HG02763 (cell line): ENCODE data around the gene DMD.
"Not testable (repeated sequence)": the region's sequence is repeated elsewhere in the genome, so short reads cannot be mapped to it uniquely, and the experiment has no call there.

Experiments used
- ATAC-seq: cut with Tn5 transposase; IDR thresholded peaks from one replicate; pipeline ENCODE4 v1.9.1; 2021; ENCODE audit warnings: mild to moderate bottlenecking, moderate library complexity; ENCODE audit not compliant: unreplicated experiment

The DMD gene

DNA sequence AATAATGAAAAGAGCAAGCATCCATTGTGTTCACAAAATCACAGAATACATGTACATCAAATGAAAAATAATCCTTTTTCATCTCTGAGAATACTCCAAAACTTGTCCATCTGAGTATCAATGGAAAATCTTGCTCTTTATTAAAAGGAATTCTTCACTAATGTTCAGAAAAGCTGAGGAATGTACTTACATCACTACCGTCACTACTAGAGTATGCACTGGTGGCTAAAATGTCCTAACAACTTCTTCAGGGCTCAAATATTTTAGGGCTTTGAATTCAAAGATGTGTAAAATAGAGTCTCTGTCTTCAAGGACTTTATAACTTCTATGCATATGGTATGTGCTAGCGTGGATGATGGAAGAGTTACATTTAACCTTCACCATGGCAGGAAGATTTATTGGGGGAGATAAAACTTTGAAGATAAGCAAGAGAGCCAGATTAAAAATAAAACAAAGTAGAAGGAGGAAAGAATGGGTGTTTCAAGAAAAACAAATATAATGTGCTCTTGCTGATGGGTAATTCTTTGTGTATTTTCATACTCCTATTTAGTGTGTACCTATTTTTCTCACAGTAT is 55.1 kb downstream of the DMD start:
- no peak for ATAC-seq

DNA sequence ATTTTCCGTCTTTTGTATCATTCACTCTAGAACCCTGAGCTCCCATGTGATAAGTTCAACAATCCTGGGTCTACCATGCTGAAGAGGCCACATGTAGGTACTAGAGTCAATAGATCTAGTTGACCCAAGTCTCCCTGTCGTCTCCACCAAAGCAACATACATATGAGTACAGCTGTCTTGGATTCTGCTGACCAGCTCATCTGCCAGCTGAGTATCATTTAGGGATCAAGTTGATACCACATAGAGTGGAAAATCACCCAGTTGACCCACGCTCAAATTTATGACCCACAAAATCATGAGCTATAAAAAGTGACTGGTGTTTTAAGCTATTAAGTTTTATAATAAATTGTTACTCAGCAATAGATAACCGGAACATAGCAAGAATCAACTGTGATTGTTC is 61.8 kb downstream of the DMD start:
- no peak for ATAC-seq

DNA sequence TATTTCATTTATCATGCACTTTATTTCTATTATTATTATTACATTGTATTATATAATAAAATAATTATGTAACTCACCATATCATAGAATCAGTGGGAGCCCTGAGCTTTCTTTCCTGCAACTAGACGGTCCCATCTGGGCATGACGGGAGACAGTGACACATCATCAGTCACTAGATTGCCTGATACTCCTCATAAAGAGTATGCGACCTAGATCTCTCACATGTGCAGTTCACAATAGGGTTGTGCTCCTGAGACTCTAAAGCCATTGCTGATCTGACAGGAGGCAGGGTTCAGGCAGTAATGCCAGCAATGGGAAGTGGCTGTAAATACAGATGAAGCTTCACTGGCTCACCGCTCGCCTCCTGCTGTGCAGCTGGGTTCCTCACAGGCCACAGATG is 62.3 kb downstream of the DMD start:
- no peak for ATAC-seq

DNA sequence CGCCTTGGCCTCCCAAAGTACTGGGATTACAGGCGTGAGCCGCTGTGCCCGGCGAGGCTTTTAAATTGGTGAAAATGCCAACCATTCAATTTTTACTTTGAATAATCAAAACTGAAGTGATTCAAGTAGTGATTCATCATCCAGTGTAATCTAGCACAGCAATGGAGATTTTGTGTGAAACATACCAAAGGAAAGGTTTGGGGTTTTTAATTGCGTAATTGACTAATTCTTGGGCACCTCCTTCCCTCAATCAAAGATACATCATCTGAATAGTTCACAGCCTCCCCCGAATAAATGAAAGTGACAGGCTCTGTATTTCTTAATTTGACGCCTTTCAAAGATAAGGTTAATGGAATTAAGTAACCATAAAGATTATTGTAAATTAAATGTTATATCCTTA is 69.0 kb downstream of the DMD start:
- ATAC-seq, result no peak

DNA sequence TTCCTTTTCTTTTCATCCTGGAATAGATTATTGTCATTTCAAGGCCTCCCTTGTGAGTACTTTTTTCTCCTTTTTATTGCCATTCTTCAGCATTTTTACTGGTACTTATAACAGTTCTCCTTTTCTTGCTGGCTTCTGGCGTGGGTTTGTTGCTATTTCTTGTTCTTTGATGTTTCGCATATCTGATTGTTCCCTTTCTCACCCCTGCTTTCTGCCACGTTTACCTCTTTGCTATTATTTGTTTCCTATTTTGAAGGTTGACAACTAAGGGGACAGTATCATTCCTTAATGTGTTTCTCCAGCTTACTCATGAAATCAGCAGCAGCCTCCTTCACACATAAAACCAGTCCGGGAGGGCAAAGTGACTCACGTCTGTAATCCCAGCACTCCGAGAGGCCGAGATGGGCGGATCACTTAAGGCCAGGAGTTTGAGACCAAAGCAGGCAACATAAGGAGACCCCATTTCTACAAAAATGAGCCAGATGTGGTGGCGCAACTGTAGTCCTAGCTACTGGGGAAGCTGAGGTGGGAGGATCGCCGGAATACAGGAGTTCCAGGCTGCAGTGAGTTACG is 72.6 kb downstream of the DMD start:
- ATAC-seq, result no peak

DNA sequence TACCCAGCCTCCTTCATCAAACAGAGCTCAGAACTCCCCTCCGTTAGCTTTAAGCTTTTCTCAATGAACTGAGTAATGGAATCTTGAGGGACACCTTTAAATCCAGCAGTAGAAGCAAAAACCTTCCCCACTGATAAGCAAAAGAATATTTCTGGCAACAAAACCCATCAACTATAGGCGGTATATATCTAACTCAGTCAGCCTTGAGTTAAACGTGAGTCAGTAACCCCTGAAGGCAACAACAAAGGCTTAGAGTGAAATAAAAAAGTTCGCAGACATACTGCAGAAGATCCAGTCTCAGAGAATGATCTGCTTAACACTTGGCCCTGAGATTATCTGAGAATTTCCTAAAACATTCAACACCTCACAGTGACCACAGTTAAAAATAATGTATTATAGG is 77.2 kb downstream of the DMD start:
- no peak for ATAC-seq

DNA sequence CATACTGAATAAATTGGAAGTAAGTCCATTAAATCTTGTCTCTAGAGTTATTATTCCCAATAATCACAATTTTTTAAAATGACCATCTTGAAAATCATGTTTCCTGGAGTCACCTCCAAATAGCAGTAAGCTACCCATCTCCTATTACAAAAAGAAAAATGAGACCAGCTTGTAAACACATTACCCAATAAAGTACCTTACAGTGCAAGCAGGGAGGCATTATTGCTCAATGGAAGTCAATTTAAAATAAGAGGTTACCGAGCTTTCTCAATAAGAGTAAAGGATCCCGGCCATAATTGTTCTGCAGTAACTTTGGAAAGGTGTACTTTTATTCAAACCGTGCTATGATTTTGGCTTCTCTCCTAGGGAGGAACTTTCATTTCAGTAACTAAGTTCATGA is 78.0 kb downstream of the DMD start:
- ATAC-seq, result no peak

DNA sequence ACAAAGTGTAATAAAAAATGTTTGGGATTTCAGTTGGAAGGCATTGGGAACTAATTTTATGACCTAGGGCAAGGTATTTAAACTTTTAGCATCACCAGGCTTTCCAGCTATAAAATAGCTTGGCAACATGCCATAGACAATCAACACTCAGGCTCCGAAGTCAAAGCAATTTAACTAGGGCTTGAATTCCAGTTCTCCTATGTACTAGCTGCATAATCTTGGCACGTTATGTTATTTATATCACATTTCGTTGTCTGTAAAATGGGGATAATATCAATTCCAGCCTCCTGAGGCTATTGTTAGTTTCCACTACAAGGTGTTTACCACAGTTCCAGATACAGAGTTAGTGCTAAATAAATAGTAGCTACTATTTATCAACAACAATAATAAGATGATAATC is 78.8 kb downstream of the DMD start:
- no peak for ATAC-seq

DNA sequence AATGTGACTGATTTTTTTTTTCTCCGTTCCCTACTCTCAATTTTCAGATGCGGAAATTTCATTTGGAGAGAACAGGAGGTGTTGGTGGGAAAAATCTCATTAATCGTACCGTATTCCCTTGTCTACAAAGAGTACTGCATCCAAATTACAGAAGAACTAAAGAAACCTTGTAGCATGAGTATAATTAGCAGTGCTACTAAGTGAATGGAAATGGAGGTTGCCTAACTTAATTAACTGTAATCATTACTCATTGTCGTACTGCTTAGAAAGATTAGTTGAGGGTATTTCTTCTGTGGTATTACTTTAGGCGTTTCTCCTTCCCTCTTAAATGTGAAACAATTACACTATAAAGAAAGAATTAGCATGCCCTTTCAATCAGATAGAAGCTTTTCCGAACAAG is 81.7 kb downstream of the DMD start:
- ATAC-seq, result no peak

DNA sequence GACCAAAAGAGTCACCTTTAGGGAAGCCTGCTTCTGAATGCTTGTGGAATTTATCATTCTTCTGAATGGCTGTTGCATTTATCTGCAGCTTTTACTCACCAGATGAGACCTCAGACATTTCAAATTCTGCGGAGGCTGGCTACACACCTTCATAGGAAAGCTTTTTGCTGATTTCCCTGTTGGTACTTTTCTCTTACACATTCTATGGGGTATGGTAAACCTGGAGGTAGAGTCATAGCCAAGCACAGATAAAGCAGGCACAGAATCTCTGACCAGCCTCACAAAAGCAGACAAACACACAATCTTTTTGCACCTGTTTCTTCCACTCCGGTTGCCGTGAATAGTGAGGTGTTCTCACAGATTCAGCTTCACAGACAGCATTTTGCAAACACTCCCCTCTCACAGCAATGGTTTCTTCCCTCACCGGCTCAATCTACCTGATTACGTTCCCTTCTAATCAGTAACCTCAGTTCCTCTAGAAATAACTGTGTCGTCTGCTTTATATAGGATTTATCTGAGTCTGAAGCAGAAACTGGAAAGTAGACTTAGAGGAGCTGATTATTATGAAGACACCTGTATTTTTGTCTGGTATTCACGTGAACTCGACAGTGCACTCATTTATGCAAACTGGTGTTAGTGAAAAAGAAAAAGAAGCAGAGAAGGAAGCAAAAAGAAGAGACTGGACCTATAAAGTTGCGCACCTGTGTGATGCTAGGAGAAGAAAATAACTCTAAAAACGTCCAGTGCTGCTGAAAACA is 83.1 kb downstream of the DMD start:
- no peak for ATAC-seq

DNA sequence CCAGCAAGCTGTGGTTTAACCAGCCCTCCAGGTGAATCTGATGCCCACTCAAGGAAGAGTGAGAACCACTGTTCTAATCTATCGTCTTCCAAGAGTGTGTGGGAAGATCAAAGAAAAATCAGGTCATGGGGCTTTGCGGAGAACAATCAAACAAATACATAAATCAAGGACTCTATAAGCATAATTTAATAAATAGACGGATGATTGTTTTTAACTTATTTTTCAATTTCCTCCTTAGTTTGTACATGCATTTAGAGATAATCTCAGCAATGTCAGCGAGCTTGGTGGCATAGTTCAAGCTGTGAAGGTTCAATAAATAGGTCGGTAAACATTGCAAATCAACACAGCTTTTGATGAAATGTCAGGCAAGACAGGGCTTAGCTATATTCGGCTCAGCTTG is 84.9 kb downstream of the DMD start:
- no peak for ATAC-seq

DNA sequence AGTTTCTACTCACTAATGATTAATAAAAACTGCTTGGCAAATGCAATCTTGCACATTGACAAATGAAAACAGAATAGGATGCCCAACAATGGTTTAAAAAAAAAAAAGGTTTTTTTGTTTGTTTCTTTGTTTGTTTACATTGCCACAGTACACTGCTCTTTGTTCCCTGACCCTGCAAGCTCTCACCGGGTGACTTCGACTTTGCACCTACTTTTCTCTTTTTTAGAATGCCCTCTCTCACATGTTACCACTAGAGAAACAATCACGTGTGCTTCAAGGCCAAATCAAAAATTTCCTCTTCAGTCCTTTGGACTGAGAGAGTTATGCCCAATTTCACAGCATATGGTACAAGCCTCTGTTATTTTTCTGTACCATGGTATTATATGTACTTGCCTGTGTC is 101.5 kb downstream of the DMD start:
- ATAC-seq, result no peak

DNA sequence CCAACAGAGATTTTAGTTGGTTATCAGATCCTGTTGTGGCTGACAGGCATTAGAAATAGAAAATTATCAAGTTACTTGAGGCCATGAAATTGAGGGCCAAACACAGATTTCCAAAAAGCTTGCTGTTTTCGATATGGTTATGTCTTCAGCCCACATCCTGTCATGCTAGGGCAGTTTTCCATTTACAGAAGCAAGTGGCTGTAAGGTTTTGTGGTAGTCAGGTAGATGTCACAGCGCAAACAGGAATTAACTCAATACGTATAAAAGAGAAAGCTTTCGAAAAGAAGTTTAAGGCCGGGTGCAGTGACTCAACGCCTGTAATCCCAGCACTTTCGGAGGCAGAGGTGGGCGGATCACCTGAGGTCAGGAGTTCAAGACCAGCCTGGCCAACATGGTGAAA is 104.6 kb downstream of the DMD start:
- ATAC-seq, result no peak

DNA sequence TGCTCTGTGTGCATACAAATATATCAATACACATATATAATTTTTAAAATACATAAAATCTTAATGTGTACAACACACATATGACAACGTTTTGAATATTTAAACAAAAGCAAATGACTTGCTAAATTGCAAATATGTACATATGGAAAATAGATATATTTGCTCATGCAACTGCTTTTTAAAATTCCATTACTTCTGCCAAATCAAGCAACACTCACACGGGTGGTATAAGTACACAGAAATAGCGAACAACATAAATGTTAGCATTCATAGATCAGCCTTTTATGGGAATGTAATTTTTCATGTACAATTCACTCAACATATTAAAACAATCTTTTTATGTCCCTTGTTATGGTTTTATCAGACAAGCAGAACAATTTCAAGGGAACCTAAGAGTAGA is 116.3 kb downstream of the DMD start:
- ATAC-seq, result no peak

DNA sequence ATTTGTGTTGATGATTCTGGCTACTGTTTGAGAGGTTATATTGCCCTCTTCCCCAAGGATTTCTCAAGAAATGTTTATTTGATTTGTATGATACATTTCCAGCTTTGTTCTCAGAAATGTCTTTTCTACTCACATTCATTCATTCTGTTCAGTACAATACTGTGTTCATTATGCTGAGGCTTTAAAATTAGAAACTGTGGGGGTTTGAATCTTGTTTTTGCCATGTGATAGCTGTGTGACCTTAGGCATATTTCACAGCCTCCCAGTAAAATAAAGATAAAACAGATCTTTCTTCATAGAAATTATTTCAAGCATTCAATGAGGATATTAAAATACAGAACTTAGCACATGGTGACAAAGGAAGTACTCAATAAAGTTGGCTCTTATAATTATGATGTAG is 123.9 kb downstream of the DMD start:
- ATAC-seq, result no peak

DNA sequence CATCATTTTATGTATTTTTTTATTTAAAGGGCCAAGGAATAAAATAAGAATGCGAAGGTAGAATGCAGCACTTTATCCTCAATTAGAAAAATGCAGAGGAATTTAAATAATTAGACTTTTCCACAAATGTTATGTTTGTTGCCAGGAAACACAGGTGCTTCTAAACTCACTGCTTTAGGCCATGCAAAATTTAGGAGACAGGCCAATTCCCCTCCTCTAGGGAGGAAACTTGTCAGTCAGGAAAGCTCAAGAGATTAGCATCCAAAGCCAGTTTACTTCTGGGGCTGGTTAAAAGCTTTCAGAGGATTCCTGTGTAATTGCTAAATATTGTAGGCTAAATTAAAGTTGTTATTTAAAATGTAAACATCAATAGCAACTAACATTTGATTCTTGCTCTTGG is 124.5 kb downstream of the DMD start:
- ATAC-seq, result no peak

DNA sequence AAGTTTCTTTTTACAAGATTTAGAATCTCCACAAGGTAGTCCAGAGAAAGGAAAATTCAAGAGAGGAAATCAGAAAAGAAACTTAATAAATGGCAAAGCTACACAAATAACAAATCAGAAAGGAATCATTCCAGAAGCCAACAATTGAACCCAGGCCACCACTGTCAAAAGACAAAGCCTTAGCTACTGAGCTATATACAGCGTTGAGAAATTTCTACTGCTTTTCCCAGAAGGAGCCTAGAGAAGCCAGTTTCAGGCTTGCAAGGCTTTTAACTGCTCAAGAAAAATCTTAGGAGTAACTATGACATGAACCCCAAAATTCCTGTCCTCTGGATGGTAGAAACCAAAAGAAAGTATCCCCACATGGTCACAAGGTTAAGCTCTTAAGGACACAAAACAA is 129.0 kb downstream of the DMD start:
- no peak for ATAC-seq

DNA sequence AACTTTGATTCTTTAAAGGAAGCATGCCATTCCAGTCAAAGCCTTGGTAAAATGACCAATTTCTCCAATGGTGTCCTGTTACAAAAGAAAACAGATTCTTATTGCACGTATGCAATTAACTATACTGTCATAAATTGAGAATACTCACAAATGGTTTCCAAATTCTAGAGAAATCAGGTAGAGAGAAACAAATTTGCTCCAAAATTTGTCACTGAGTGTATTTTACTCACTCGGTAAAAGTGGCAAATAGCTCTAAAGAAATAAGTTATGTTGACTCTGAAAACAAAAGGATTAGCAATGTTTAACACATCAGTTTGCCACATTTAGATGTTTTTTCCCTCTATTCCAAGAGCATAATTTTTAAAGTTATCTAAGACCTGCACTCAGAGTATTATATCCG is 133.1 kb downstream of the DMD start:
- no peak for ATAC-seq

DNA sequence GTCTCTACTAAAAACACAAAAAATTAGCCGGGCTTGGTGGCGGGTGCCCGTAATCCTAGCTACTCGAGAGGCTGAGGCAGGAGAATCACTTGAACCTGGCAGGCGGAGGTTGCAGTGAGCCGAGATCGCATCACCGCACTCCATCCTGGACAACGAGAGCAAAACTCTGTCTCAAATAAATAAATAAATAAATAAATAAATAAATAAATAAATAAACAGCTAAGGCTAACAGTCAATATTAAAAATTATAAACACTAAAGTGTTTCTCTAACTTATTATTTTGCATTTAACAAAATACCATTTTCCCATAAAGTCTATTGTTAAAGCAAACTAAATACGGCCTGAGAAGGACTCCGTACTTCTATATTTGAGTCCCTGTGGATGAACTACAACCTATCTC is 137.7 kb downstream of the DMD start:
- ATAC-seq, result not testable (repeated sequence)

DNA sequence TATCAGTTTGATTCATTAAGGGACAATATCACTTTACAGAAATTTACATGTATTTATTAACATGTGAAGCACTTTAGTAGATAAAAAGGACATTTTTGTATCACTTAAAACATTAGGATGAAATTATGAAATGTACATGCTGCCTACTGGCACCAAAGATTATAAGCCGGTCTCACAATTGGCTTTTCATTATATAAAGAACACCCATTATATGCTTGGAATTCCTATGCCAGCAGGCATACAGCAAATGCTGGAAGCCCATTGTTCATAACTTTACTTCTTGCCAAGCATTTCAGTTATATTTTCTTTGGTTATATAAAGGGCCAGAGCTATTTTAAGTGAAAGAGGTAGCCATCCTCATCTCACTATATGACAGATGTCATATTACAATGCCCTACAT is 145.9 kb downstream of the DMD start:
- no peak for ATAC-seq

DNA sequence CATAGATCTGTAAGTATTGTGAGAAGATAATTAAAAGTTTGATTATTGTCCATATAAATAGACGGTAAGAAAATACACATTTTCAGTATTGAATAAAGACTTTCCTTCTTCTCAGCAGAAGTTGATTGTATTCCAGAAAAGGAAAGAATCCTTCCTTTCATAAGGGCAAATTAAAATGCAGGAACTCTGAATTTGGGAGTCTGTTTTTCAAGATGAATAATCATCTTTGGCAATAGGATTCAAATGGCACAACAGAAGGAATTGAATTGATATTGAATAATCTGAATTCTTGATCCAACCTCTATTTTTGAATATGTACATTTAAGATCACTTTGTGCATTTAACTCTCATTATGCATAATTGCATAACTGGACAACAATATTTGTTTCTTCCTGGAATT is 149.3 kb downstream of the DMD start:
- no peak for ATAC-seq

DNA sequence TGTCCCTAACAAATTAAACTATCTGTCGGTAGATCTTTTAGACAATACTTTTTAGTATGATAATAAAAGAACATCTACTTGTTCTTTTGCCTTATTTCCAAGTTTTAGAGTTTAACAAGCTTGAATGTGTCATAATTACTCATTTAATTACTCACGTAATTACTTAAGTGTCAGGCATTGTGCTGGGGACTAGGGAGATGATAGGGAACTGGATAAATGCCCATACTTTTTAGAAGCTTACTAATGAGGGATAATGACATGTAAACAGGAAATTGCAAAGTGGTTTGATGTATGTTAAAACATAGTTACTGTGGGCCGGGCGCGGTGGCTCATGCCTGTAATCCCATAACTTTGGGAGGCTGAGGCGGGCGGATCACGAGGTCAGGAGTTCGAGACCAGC is 158.3 kb downstream of the DMD start:
- ATAC-seq, result no peak

DNA sequence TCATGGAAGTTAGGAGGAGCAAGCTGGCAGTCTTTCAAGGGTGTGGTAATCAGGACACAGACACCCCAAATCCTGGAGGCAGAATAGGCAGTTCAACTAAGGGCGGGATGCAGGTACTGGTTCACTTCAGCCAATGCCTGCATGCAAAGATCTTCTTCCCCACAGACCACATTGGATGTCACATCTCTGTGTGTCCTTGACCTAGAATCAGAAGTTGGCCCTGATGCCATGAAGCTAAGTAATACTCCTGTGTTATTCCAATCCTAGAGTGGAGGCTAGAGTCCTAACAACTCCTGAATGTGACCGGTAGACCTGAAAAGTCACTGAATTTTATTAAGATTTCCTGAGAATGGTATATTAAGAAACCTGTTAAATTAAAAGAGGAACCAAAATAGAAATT is 165.5 kb downstream of the DMD start:
- no peak for ATAC-seq
